GM12872 (cell line): ENCODE measurements around the gene ZBTB7B.

Experiments
- CTCF ChIP-seq: IDR thresholded peaks from 3 replicates; pipeline ENCODE4 v1.5.1; 2011; ENCODE audit warnings: low read depth, mild to moderate bottlenecking, low read length, moderate library complexity; ENCODE audit not compliant: insufficient read depth

ZBTB7B gene

DNA sequence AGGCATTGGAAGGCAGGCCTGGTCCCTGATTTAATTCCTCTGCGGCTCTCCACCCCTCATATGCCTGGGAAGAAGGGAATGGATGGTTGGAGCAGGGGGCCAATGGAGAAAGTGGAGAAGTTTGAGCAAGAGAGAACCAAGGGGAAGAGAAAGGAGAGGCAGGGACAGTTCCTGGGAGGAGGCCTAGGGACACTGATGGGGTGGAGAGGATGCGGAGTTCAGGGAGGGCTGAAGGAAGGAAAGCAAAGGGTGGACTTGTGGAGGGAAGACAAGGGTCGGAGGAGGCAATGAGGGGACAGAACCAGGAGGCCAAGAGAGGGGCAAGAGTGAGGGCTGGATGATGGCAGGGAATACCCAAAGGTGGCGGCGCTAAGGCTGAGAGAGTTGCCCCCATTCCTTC is 7.1 kb downstream of the ZBTB7B start:
- TF ChIP-seq CTCF, result no peak

GRCh38 chr1:155010211-155010918 is 7.8 kb downstream of the ZBTB7B start:
- TF ChIP-seq CTCF, result no peak

- no peak for TF ChIP-seq CTCF
Measured at GRCh38 chr1:155011004-155011416, 8.4 kb downstream of the ZBTB7B start.

GRCh38 chr1:155011437-155012025 is 8.9 kb downstream of the ZBTB7B start:
- no peak for TF ChIP-seq CTCF

DNA sequence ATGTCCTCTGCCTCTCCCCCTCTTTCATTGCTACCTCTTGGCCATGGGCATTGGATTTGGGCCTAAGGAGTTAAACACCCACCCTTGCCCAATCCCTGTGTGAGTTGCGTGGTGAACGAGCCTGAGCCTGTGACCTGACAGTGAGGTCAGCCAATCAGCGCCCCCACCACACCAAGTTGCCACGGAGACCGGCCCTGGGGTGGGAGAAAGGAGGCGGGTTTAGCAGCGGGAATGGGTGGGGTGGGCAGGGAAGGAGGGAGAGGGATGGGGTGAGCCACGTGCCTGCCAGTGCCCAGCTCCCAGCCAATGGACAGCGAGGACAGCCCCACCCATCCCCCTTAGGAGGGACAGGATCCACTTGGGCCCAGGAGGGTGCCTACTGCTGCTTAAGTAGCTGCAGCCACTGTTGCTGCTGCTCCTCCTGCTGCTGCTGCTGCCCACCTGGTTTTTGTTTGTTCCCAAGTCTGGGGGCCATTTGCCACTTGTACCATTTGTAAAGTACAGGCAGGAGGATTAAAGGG is 9.5 kb downstream of the ZBTB7B start:
- TF ChIP-seq CTCF, result no peak

DNA sequence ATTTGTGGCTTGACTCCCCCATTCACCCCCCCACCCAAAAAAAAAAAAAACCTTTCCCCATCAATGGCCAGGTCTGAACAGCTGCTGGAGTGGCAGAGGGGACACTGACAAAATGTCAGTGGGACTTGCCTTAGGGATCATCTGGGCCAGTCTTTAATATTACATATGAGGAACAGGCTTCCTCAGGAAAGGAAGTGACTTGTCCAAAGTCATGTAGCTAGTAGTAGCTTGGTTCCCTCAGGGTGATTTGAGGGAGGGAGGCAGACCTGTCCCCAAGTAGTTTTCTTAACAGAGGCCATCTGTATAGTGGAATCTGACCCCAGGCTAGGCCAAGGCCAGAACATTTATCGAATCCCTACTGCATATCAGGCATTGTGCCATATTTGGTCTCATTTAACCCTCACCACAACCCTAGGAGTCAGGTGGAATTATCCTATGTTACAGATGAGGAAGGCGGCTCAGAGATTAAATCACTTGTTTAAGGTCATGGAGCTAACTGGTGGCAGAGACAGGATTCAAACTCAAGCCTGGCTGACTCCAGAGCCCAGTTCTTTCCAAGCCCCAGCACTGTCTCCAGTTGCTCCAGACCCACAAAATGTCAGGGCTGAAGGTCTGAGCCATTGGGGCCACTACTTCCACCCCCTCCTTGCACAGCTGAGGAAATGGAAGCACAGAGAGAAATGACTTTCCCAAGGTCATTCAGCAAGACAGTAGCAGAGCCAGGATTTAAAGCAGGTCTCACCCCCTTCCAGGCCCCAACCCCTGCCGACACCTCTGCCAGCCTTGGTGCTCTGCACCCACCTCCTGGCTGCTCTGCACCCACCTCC is 10.4 kb downstream of the ZBTB7B start:
- TF ChIP-seq CTCF, result no peak

DNA sequence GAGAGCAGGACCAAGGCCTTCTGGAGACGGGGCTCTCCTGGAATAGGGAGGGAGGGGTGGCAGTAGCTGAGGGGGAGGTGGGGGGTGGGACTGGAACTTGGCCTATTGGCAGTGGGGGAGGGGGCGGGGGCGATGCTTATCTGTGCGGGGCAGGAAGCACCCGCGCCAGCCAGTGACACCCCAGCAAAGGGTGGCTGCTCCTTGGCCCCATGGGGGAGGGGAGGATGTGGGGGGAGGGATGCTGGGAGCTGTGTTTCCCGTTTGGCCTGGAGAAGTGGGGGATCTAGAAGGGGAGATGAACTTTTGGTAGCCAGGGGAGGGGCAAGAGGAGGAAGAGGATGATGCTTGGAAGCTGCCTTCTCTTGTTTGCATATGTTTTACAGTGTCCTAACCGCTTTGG is 11.0 kb downstream of the ZBTB7B start:
- TF ChIP-seq CTCF, result no peak
